ENCODE data around the gene STIP1. TPM values are rescaled to one million over a fixed set of nuclear protein-coding genes. Genes with fewer than 3 reads are reported as not detected.

STIP1 gene
- total RNA-seq, 1 experiment from 2014 or later = 336 TPM

DNA sequence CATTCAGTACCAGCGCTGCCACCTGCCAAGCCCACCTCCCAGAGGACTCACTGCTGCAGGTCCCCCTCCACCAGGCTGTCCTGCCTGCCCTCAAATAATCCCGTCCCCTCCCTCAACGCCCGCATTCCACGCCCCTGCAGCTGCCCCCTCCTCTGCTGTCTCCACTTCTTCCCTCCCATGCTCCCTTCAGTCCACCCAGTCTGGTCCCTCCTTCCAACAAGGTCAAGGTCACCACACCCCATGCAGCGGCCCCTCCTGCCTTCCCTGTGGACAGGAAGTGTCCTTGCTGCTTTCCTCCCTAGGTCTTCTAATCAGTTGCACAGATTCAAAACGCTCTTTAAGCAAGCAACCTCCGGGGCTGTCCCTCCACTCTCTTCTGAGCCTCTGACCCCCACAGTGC, 32.2 kb upstream of the STIP1 start:
- ChIA-PET POLR2A (no interaction called here), RAD21 (ENCODE audit: low non-redundant PET in 1 of 2, low total read pairs in 2 of 2, uncharacterized antibody in 2 of 2, unreplicated experiment in 2 of 2) (no interaction called here), CTCF (interaction anchor here (1.2 kb wide), 1 partner anchor 12 kb away, joined by 4 read pairs; the partner anchor contains the start of gene MACROD1)
- no peak overlapping the region for H2AFZ ChIP-seq (ENCODE audit: low read depth, low read length, poor library complexity, severe bottlenecking)
- no peaks in the 10 kb centered on the region for H3K9me2 ChIP-seq (ENCODE audit: insufficient read depth)
- TF ChIP-seq FOSL1 (IDR thresholded peaks at IDR 0.05; ENCODE audit: low read depth) (no peak), EGR1 (IDR thresholded peaks at IDR 0.05; ENCODE audit: low read depth) (no peak), SIN3A (IDR thresholded peaks at IDR 0.05; ENCODE audit: low read depth) (no peak), EZH2phosphoT487 (IDR thresholded peaks at IDR 0.05; ENCODE audit: borderline replicate concordance) (no peak), SRF (IDR thresholded peaks at IDR 0.05; ENCODE audit: low read depth) (no peak), ZFX (IDR thresholded peaks at IDR 0.05) (no peak), ZNF274 (IDR thresholded peaks at IDR 0.05; ENCODE audit: low read depth, low read length) (no peak), RAD21 (IDR thresholded peaks at IDR 0.05; ENCODE audit: low read depth) (no peak), ELF1 (IDR thresholded peaks at IDR 0.05; ENCODE audit: borderline replicate concordance, low read depth) (no peak), YY1 (IDR thresholded peaks at IDR 0.05; ENCODE audit: extremely low read depth, insufficient replicate concordance, low read depth, low read length) (no peak), CBX3 (IDR thresholded peaks at IDR 0.05; ENCODE audit: low read depth) (no peak), SP1 (IDR thresholded peaks at IDR 0.05; ENCODE audit: low read depth) (no peak), POLR2AphosphoS5 (IDR thresholded peaks at IDR 0.05; ENCODE audit: low read depth, low read length) (no peak), TCF7L2 (IDR thresholded peaks at IDR 0.05; ENCODE audit: borderline replicate concordance, extremely low read depth, insufficient read depth, insufficient read length) (no peak)
- TF ChIP-seq, protein P1, sequence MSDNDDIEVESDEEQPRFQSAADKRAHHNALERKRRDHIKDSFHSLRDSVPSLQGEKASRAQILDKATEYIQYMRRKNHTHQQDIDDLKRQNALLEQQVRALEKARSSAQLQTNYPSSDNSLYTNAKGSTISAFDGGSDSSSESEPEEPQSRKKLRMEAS (IDR thresholded peaks at IDR 0.05) = no peak
- TF ChIP-seq, protein P2, sequence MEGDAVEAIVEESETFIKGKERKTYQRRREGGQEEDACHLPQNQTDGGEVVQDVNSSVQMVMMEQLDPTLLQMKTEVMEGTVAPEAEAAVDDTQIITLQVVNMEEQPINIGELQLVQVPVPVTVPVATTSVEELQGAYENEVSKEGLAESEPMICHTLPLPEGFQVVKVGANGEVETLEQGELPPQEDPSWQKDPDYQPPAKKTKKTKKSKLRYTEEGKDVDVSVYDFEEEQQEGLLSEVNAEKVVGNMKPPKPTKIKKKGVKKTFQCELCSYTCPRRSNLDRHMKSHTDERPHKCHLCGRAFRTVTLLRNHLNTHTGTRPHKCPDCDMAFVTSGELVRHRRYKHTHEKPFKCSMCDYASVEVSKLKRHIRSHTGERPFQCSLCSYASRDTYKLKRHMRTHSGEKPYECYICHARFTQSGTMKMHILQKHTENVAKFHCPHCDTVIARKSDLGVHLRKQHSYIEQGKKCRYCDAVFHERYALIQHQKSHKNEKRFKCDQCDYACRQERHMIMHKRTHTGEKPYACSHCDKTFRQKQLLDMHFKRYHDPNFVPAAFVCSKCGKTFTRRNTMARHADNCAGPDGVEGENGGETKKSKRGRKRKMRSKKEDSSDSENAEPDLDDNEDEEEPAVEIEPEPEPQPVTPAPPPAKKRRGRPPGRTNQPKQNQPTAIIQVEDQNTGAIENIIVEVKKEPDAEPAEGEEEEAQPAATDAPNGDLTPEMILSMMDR (IDR thresholded peaks at IDR 0.05 in 2 of 3, conservative IDR thresholded peaks at IDR 0.05 in 1 of 3; ENCODE audit: borderline replicate concordance in 1 of 3, insufficient read depth in 1 of 3, low read depth in 2 of 3, low read length in 2 of 3) = no peak
- TF ChIP-seq, protein P3, sequence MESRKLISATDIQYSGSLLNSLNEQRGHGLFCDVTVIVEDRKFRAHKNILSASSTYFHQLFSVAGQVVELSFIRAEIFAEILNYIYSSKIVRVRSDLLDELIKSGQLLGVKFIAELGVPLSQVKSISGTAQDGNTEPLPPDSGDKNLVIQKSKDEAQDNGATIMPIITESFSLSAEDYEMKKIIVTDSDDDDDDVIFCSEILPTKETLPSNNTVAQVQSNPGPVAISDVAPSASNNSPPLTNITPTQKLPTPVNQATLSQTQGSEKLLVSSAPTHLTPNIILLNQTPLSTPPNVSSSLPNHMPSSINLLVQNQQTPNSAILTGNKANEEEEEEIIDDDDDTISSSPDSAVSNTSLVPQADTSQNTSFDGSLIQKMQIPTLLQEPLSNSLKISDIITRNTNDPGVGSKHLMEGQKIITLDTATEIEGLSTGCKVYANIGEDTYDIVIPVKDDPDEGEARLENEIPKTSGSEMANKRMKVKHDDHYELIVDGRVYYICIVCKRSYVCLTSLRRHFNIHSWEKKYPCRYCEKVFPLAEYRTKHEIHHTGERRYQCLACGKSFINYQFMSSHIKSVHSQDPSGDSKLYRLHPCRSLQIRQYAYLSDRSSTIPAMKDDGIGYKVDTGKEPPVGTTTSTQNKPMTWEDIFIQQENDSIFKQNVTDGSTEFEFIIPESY (IDR thresholded peaks at IDR 0.05; ENCODE audit: extremely low read depth, insufficient replicate concordance, low read length) = no peak
- TF ChIP-seq, protein P4, sequence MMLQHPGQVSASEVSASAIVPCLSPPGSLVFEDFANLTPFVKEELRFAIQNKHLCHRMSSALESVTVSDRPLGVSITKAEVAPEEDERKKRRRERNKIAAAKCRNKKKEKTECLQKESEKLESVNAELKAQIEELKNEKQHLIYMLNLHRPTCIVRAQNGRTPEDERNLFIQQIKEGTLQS (IDR thresholded peaks at IDR 0.05) = no peak
- no peaks in the 10 kb centered on the region for H3K27me3 ChIP-seq (ENCODE audit: insufficient read depth, low read length)
- ATAC-seq = no peak
- peaks cover under 1% of the 10 kb centered on the region; the same call in 1 of the 2 replicates for H4K20me1 ChIP-seq (ENCODE audit: insufficient read depth)
- H3K4me2 ChIP-seq (ENCODE audit: low read length) = no peak overlapping the region
- peaks cover 0 to 8% of the 10 kb centered on the region in 2 experiments; a peak in 2 of 4 replicates for H3K4me1 ChIP-seq (ENCODE audit: control insufficient read depth in 1 of 2, insufficient read depth in 2 of 2, low read length in 2 of 2)
- no peak overlapping the region for H3K4me3 ChIP-seq (replicated peaks in 1 of 2; ENCODE audit: low read depth in 1 of 2, low read length in 2 of 2)
- H3K9ac ChIP-seq (ENCODE audit: low read length) = no peak overlapping the region
- intact Hi-C loops (cut with micrococcal nuclease) = no loop called here
- H3K27ac ChIP-seq (ENCODE audit: low read depth, low read length) = no peak overlapping the region
- BruUV-seq (replicated peaks) = no TSS peak
- peaks cover 16% of the 10 kb centered on the region; the same call in 1 of the 2 replicates for H3K79me2 ChIP-seq (ENCODE audit: insufficient read depth, low read length)
- no peak for DNase-seq (ENCODE audit: low read depth, low spot score)
- H3K36me3 ChIP-seq (ENCODE audit: control insufficient read depth in 1 of 2, insufficient read depth in 2 of 2, low read length in 2 of 2) = no peaks in the 10 kb centered on the region
- H3K9me3 ChIP-seq (ENCODE audit: control insufficient read depth in 1 of 2, insufficient read depth in 1 of 2, low read depth in 1 of 2, low read length in 2 of 2) = no peaks in the 10 kb centered on the region

All from HCT116 (cell line).